ENCODE results near the gene VTCN1. TPM values are rescaled to one million over a fixed set of nuclear protein-coding genes. Genes with fewer than 3 reads are reported as not detected.

VTCN1 gene
- total RNA-seq, 1 experiment from 2014 or later, result not detected

GRCh38 chr1:117094841-117095604, 115.7 kb downstream of the VTCN1 start:
- TF ChIP-seq ZNF671 (CRISPR knock-in tag; IDR thresholded peaks at IDR 0.05), result no peak
- TF ChIP-seq CREM (CRISPR knock-in tag; IDR thresholded peaks at IDR 0.05), result no peak
- Mint-ChIP-seq H3K4me1 (peaks cover 15% of the 10 kb centered on the region), H3K27me3 (ENCODE audit: low read depth) (no peaks in the 10 kb centered on the region), H3K9me3 (no peaks in the 10 kb centered on the region), H3K4me3 (no peak overlapping the region), H3K36me3 (peaks cover 84% of the 10 kb centered on the region), H3K27ac (0 out of 2 replicates have a peak overlapping the region, but pooled peaks have one; percentile 19)
- ATAC-seq, result no peak
- ChIA-PET CTCF (interaction anchor here (2.0 kb wide), 1 partner anchor 35 kb away, joined by 9 read pairs; the partner anchor contains the start of gene TTF2), POLR2A (no interaction called here)
- no peak for DNase-seq (ENCODE audit: low spot score)

GRCh38 chr1:117093870-117094621, 116.7 kb downstream of the VTCN1 start:
- Mint-ChIP-seq H3K36me3 (peaks cover 79% of the 10 kb centered on the region), H3K4me1 (peaks cover 15% of the 10 kb centered on the region), H3K27me3 (ENCODE audit: low read depth) (no peaks in the 10 kb centered on the region), H3K9me3 (no peaks in the 10 kb centered on the region), H3K4me3 (no peak overlapping the region), H3K27ac (peak overlapping the region; percentile 35)
- TF ChIP-seq OVOL2 (CRISPR knock-in tag; IDR thresholded peaks at IDR 0.05; ENCODE audit: borderline replicate concordance), result no peak
- no peak for TF ChIP-seq ZNF138 (CRISPR knock-in tag; conservative IDR thresholded peaks at IDR 0.05)
- no peak for TF ChIP-seq SOX15 (CRISPR knock-in tag; IDR thresholded peaks at IDR 0.05)
- ChIA-PET POLR2A (no interaction called here), CTCF (interaction anchor here (0.7 to 2.9 kb wide), 11 partner anchors 8 to 238 kb away, joined by 3 to 31 read pairs (median 3); partner anchors contain the start of genes TRIM45 and TTF2)
- ATAC-seq (peak; percentile 71), DNase-seq (ENCODE audit: low spot score) (peak; percentile 16)

Small RNA genes within 50 kb of the gene (microRNA-seq; reads per million reads assigned to microRNA genes)
- gene MIR942 (ENCODE audit: borderline number of aligned reads), result 25.8 reads per million, percentile 43 among the genes with 10 or more reads in this experiment

Other genes starting within 250 kb of the VTCN1 start
- 1.3 to 1.6 TPM (median 1.4 TPM) in 3 replicates for gene CD101, start 209.2 kb downstream of the VTCN1 start, total RNA-seq (2021)
- gene TTF2, start 150.6 kb downstream of the VTCN1 start, total RNA-seq (2021), result 78.9 to 88.8 TPM (median 79.1 TPM) in 3 replicates
- 11.8 to 17.7 TPM (median 15.7 TPM) in 3 replicates for gene TRIM45, start 89.2 kb downstream of the VTCN1 start, total RNA-seq (2021)
- 14.9 to 19.9 TPM (median 16.0 TPM) in 3 replicates for gene MAN1A2, start 156.5 kb upstream of the VTCN1 start, total RNA-seq (2021)

All from WTC11 (cell line).